Esophagus muscularis mucosa (tissue), 4 donors: ENCODE measurements around the gene SPATA1.
"Not testable (repeated sequence)": the region's sequence is repeated elsewhere in the genome, so short reads cannot be mapped to it uniquely, and the experiment has no call there.

ENCODE experiments used
- CTCF ChIP-seq, 3 experiments: fragments of 200-600 bp in 2 of 3; fragments of 450-650 bp in 1 of 3; sonication (generic) in 2 of 3; IDR thresholded peaks; one replicate each; pipeline ENCODE4 v1.5.1; 2017 to 2019; ENCODE audit warnings: antibody characterized with exemption in 3 of 3, mild to moderate bottlenecking in 2 of 3, moderate library complexity in 1 of 3
- EP300 ChIP-seq: sonication (generic); formaldehyde crosslinking; IDR thresholded peaks from one replicate; pipeline ENCODE4 v1.6.1; 2017; ENCODE audit warnings: antibody characterized with exemption
- POLR2A ChIP-seq: fragments of 450-650 bp; IDR thresholded peaks from one replicate; pipeline ENCODE4 v1.6.1; 2017; ENCODE audit warnings: antibody characterized with exemption, moderate library complexity, mild to moderate bottlenecking, low read depth
- POLR2AphosphoS5 ChIP-seq, 2 donors: sonication (generic); formaldehyde crosslinking; IDR thresholded peaks; one replicate each; pipeline ENCODE4 v1.6.1; 2017; ENCODE audit warnings: antibody characterized with exemption in 2 of 2

GRCh38 chr1:84507887-84508286 lies 1.7 kb downstream of the SPATA1 start:
- not testable (repeated sequence) for TF ChIP-seq CTCF (IDR thresholded peaks at IDR 0.05); POLR2AphosphoS5 (IDR thresholded peaks at IDR 0.05); POLR2A; EP300
